Keratinocyte (primary cell): Measurements from ENCODE around the gene SREK1IP1. TPM values are rescaled to one million over a fixed set of nuclear protein-coding genes. Genes with fewer than 3 reads are reported as not detected.

Experiments used
- DNase-seq: peaks from one replicate; pipeline ENCODE4 v3.0.0-alpha.2; 2011; ENCODE audit warnings: low read depth, missing footprints, low spot score
- FAIRE-seq: peaks from 2 replicates; lab custom pipeline; 2011; peaks lifted over from hg19 to GRCh38; lab: Jason Lieb, UNC
- H2AFZ ChIP-seq: 2 replicates; pipeline ENCODE4 v1.6.0; 2012; ENCODE audit warnings: low read length, control low read depth, inconsistent platforms; ENCODE audit not compliant: control insufficient read depth
- H3K27ac ChIP-seq: 2 replicates; pipeline ENCODE4 v1.5.1; 2011; ENCODE audit warnings: low read length; ENCODE audit not compliant: control insufficient read depth, insufficient read depth
- H3K27me3 ChIP-seq: 3 replicates; pipeline ENCODE4 v1.6.0; 2011; ENCODE audit warnings: low read length; ENCODE audit not compliant: control insufficient read depth, insufficient read depth; ENCODE audit errors: extremely low read depth
- H3K36me3 ChIP-seq, 2 experiments: 2 replicates in 1 of 2; 3 replicates in 1 of 2; pipeline ENCODE4 v1.5.1; 2011; ENCODE audit warnings: low read length in 2 of 2, mild to moderate bottlenecking in 1 of 2; ENCODE audit not compliant: control insufficient read depth in 2 of 2, insufficient read depth in 2 of 2; ENCODE audit errors: extremely low read depth in 1 of 2
- H3K4me1 ChIP-seq: 3 replicates; pipeline ENCODE4 v1.5.1; 2011; ENCODE audit warnings: low read length; ENCODE audit not compliant: control insufficient read depth, insufficient read depth; ENCODE audit errors: extremely low read depth
- H3K4me2 ChIP-seq: 3 replicates; pipeline ENCODE4 v1.6.0; 2011; ENCODE audit warnings: low read depth, low read length; ENCODE audit not compliant: control insufficient read depth, insufficient read depth; ENCODE audit errors: extremely low read depth
- H3K4me3 ChIP-seq, 3 experiments: fragments of 200-600 bp in 1 of 3; sonication (generic) in 1 of 3; 2 replicates in 2 of 3; 3 replicates in 1 of 3; pipeline ENCODE4 v1.5.1; 2011 to 2016; ENCODE audit warnings: low read length in 3 of 3, mild to moderate bottlenecking in 3 of 3, control low read depth in 2 of 3, inconsistent platforms in 1 of 3, low read depth in 1 of 3, mixed read lengths in 1 of 3, mixed run types in 1 of 3, moderate library complexity in 1 of 3; ENCODE audit not compliant: control insufficient read depth in 2 of 3, insufficient read depth in 2 of 3; ENCODE audit errors: extremely low read depth in 1 of 3
- H3K79me2 ChIP-seq: 2 replicates; pipeline ENCODE4 v1.6.0; 2012; ENCODE audit warnings: low read length; ENCODE audit not compliant: control insufficient read depth, insufficient read depth
- H3K9ac ChIP-seq: 3 replicates; pipeline ENCODE4 v1.6.0; 2011; ENCODE audit warnings: low read length; ENCODE audit not compliant: control insufficient read depth, insufficient read depth; ENCODE audit errors: extremely low read depth
- H3K9me1 ChIP-seq: 3 replicates; pipeline ENCODE4 v1.6.0; 2011; ENCODE audit warnings: low read length; ENCODE audit not compliant: control insufficient read depth, insufficient read depth; ENCODE audit errors: extremely low read depth
- H3K9me3 ChIP-seq: 2 replicates; pipeline ENCODE4 v1.5.1; 2012; ENCODE audit warnings: low read depth, low read length; ENCODE audit not compliant: control insufficient read depth
- H4K20me1 ChIP-seq: 3 replicates; pipeline ENCODE4 v1.6.0; 2011; ENCODE audit warnings: low read length; ENCODE audit not compliant: control insufficient read depth, insufficient read depth; ENCODE audit errors: extremely low read depth
- CTCF ChIP-seq, 3 experiments: IDR thresholded peaks in 1 of 3; conservative IDR thresholded peaks in 1 of 3; optimal IDR thresholded peaks in 1 of 3; 2 replicates in 2 of 3; 3 replicates in 1 of 3; pipeline versions ENCODE3 to v1.5.1; 2011; ENCODE audit warnings: low read length in 3 of 3, mild to moderate bottlenecking in 3 of 3, moderate library complexity in 2 of 3, control low read depth in 1 of 3, inconsistent platforms in 1 of 3; ENCODE audit not compliant: insufficient read depth in 2 of 3; ENCODE audit errors: extremely low read depth in 1 of 3
- EZH2 ChIP-seq: IDR thresholded peaks from one replicate; pipeline ENCODE4 v1.6.1; 2012; ENCODE audit warnings: inconsistent platforms, mild to moderate bottlenecking, low read length, moderate library complexity
- dilution Hi-C: fragments of 300-500 bp; cut with MboI; formaldehyde crosslinking; loops from one replicate; pipeline ENCODE4 v1.7.0; 2020; ENCODE audit warnings: low sequenced_read_pairs; ENCODE audit not compliant: extremely low pct_ligation_motif_present
- polyA plus RNA-seq, 5 experiments: library from polyadenylated mRNA; depleted of rRNA in 3 of 5; stranded (reverse) in 3 of 5; stranded (forward) in 1 of 5; unstranded in 1 of 5; fragments of >200 nt; gene quantifications; 1 replicate in 1 of 5; 2 replicates in 3 of 5; 3 replicates in 1 of 5; pipeline versions ENCODE4 v1.2.1 to v1.2.3, GENCODE V29; 2011 to 2012; ENCODE audit warnings: missing spikeins in 2 of 5, low read depth in 1 of 5, low replicate concordance in 1 of 5

Gene SREK1IP1
- polyA plus RNA-seq, 1 donor (not counting 4 experiments of a cell fraction or from before 2014, with no cell fraction given) = 10.8 TPM

- no peaks in the 10 kb centered on the region for H4K20me1 ChIP-seq
- H2AFZ ChIP-seq = no peak overlapping the region
- H3K27ac ChIP-seq = no peak overlapping the region
- dilution Hi-C loops = no loop called here
- no peaks in the 10 kb centered on the region for H3K27me3 ChIP-seq
- H3K79me2 ChIP-seq = no peaks in the 10 kb centered on the region
- no peak overlapping the region for H3K4me2 ChIP-seq
- H3K9me1 ChIP-seq = no peaks in the 10 kb centered on the region
- FAIRE-seq (no peak), DNase-seq (no peak)
- no peaks in the 10 kb centered on the region for H3K9me3 ChIP-seq
- no peak overlapping the region for H3K9ac ChIP-seq
- H3K4me1 ChIP-seq = peaks cover 8% of the 10 kb centered on the region
- H3K4me3 ChIP-seq = no peak overlapping the region
- H3K36me3 ChIP-seq = no peaks in the 10 kb centered on the region
- no peak for TF ChIP-seq CTCF (optimal IDR thresholded peaks at IDR 0.05 in 1 of 3, IDR thresholded peaks at IDR 0.05 in 1 of 3, conservative IDR thresholded peaks at IDR 0.05 in 1 of 3; ENCODE audit: extremely low read depth in 1 of 3, insufficient read depth in 2 of 3, low read length in 3 of 3)
- no peak for TF ChIP-seq EZH2
These were observed 25.7 kb upstream of the SREK1IP1 start for GRCh38 chr5:64794053-64794770.

- Histone ChIP-seq H2AFZ (no peak overlapping the region), H3K9me3 (no peaks in the 10 kb centered on the region), H3K36me3 (no peaks in the 10 kb centered on the region), H3K4me1 (peaks cover 8% of the 10 kb centered on the region), H3K4me3 (no peak overlapping the region), H3K27me3 (no peaks in the 10 kb centered on the region), H3K9ac (no peak overlapping the region), H3K79me2 (no peaks in the 10 kb centered on the region), H3K4me2 (no peak overlapping the region), H3K27ac (no peak overlapping the region), H3K9me1 (no peaks in the 10 kb centered on the region), H4K20me1 (no peaks in the 10 kb centered on the region)
- FAIRE-seq = no peak
- TF ChIP-seq EZH2 = no peak
- TF ChIP-seq CTCF (optimal IDR thresholded peaks at IDR 0.05 in 1 of 3, IDR thresholded peaks at IDR 0.05 in 1 of 3, conservative IDR thresholded peaks at IDR 0.05 in 1 of 3; ENCODE audit: extremely low read depth in 1 of 3, insufficient read depth in 2 of 3, low read length in 3 of 3) = no peak
- DNase-seq = no peak
- dilution Hi-C loops = no loop called here
These were observed 24.0 kb upstream of the SREK1IP1 start for GRCh38 chr5:64792469-64792868.
